Hepatocyte (in vitro differentiated cells): Measurements from ENCODE around the gene BBS9. TPM values are rescaled to one million over a fixed set of nuclear protein-coding genes. Genes with fewer than 3 reads are reported as not detected.
A peak's percentile ranks its signal among the peaks of the same experiment; 100 is the strongest.

Source experiments
- DNase-seq: peaks from one replicate; pipeline ENCODE4 v3.0.0-alpha.2; 2016; ENCODE audit warnings: low spot score
- H2AFZ ChIP-seq: fragments of 200-600 bp; sonication (generic); 2 replicates; pipeline ENCODE4 v1.6.0; 2016; ENCODE audit warnings: antibody characterized with exemption, mild to moderate bottlenecking
- H3K27ac ChIP-seq: fragments of 200-600 bp; sonication (generic); 2 replicates; pipeline ENCODE4 v1.5.1; 2016; ENCODE audit warnings: mild to moderate bottlenecking
- H3K27me3 ChIP-seq: fragments of 200-600 bp; sonication (generic); 2 replicates; pipeline ENCODE4 v1.6.1; 2016
- H3K36me3 ChIP-seq: fragments of 200-600 bp; sonication (generic); replicated peaks from 2 replicates; pipeline ENCODE4 v1.5.1; 2016; ENCODE audit warnings: low read depth; ENCODE audit not compliant: insufficient read depth
- H3K4me1 ChIP-seq: fragments of 200-600 bp; sonication (generic); 2 replicates; pipeline ENCODE4 v1.5.1; 2016; ENCODE audit warnings: mild to moderate bottlenecking, moderate library complexity; ENCODE audit not compliant: insufficient read depth
- H3K4me2 ChIP-seq: fragments of 200-600 bp; sonication (generic); 2 replicates; pipeline ENCODE4 v1.6.0; 2016
- H3K4me3 ChIP-seq: fragments of 200-600 bp; sonication (generic); 2 replicates; pipeline ENCODE4 v1.5.1; 2016; ENCODE audit warnings: mild to moderate bottlenecking
- H3K79me2 ChIP-seq: fragments of 200-600 bp; sonication (generic); 2 replicates; pipeline ENCODE4 v1.6.0; 2017; ENCODE audit warnings: mild to moderate bottlenecking
- H3K9me2 ChIP-seq: fragments of 200-600 bp; sonication (generic); replicated peaks from 2 replicates; pipeline ENCODE4 v1.6.0; 2017; ENCODE audit warnings: mild to moderate bottlenecking; ENCODE audit not compliant: insufficient read depth
- H3K9me3 ChIP-seq: fragments of 200-600 bp; sonication (generic); 2 replicates; pipeline ENCODE4 v1.5.1; 2016; ENCODE audit warnings: low read depth, mild to moderate bottlenecking
- H4K20me1 ChIP-seq: fragments of 200-600 bp; sonication (generic); 2 replicates; pipeline ENCODE4 v1.6.0; 2016; ENCODE audit warnings: mild to moderate bottlenecking; ENCODE audit not compliant: insufficient read depth, poor library complexity, severe bottlenecking
- CTCF ChIP-seq: fragments of 200-600 bp; sonication (generic); IDR thresholded peaks from 2 replicates; pipeline ENCODE4 v1.5.1; 2016; ENCODE audit warnings: antibody characterized with exemption, mild to moderate bottlenecking; ENCODE audit not compliant: poor library complexity
- EZH2 ChIP-seq: fragments of 200-600 bp; sonication (generic); IDR thresholded peaks from 2 replicates; pipeline ENCODE4 v1.6.1; 2016; ENCODE audit warnings: antibody characterized with exemption, mild to moderate bottlenecking, borderline replicate concordance
- EZH2phosphoT487 ChIP-seq: fragments of 200-600 bp; sonication (generic); IDR thresholded peaks from one replicate; pipeline ENCODE4 v1.6.1; 2018; ENCODE audit warnings: antibody characterized with exemption, mild to moderate bottlenecking, low read depth, moderate library complexity; ENCODE audit not compliant: unreplicated experiment, severe bottlenecking
- WGBS: methylation state at CpG from one replicate; pipeline ENCODE4 v1.1.6; 2016; ENCODE audit warnings: low lambda C conversion rate; ENCODE audit errors: missing lambda C conversion rate; 5-methylcytosine and 5-hydroxymethylcytosine counted together
- polyA plus RNA-seq: library from polyadenylated mRNA; unstranded; fragments of >200 nt; fragmentation: Nextera tagmentation; extraction: Ambion mirVana; gene quantifications from 2 replicates; pipeline ENCODE4 v1.2.1, GENCODE V29; 2016
- total RNA-seq: library from RNA; depleted of rRNA; stranded (reverse); fragments of >200 nt; gene quantifications from 2 replicates; pipeline ENCODE4 v1.2.3, GENCODE V29; 2014

Gene BBS9
- total and polyA plus RNA-seq, 2 experiments from 2014 or later: 10.1 to 12.3 TPM

- no peak overlapping the region for H3K4me3 ChIP-seq
- 89% methylated on average over 2 of the region's 2 CpGs for WGBS
Observed at GRCh38 chr7:33237036-33237435, 107.7 kb downstream of the BBS9 start.

GRCh38 chr7:33243319-33243881 lies 114.0 kb downstream of the BBS9 start:
- Histone ChIP-seq H4K20me1 (no peaks in the 10 kb centered on the region), H2AFZ (no peak overlapping the region), H3K9me2 (no peaks in the 10 kb centered on the region), H3K79me2 (no peaks in the 10 kb centered on the region), H3K27me3 (no peaks in the 10 kb centered on the region), H3K4me1 (peaks cover under 1% of the 10 kb centered on the region), H3K36me3 (no peaks in the 10 kb centered on the region), H3K9me3 (no peaks in the 10 kb centered on the region), H3K4me2 (no peak overlapping the region), H3K27ac (no peak overlapping the region), H3K4me3 (no peak overlapping the region)
- 47% methylated on average over 2 of the region's 2 CpGs for WGBS
- peak; percentile 55 for DNase-seq
- TF ChIP-seq EZH2: no peak
- TF ChIP-seq CTCF: peak; percentile 80

More at GRCh38 chr7:33237036-33237435, 107.7 kb downstream of the BBS9 start:
- H3K9me3 ChIP-seq: no peaks in the 10 kb centered on the region
- H3K79me2 ChIP-seq: no peaks in the 10 kb centered on the region
- DNase-seq: no peak
- no peak for TF ChIP-seq EZH2
- TF ChIP-seq CTCF: no peak
- TF ChIP-seq EZH2phosphoT487: no peak
- H3K27me3 ChIP-seq: no peaks in the 10 kb centered on the region
- H3K9me2 ChIP-seq: no peaks in the 10 kb centered on the region
- H4K20me1 ChIP-seq: no peaks in the 10 kb centered on the region
- no peak overlapping the region for H3K27ac ChIP-seq
- H3K36me3 ChIP-seq: no peaks in the 10 kb centered on the region
- H2AFZ ChIP-seq: no peak overlapping the region
- H3K4me2 ChIP-seq: no peak overlapping the region
- no peaks in the 10 kb centered on the region for H3K4me1 ChIP-seq

- TF ChIP-seq CTCF (no peak), EZH2phosphoT487 (no peak), EZH2 (no peak)
- Histone ChIP-seq H3K79me2 (no peaks in the 10 kb centered on the region), H3K4me1 (peaks cover 6% of the 10 kb centered on the region), H3K4me2 (no peak overlapping the region), H3K27ac (no peak overlapping the region), H3K4me3 (no peak overlapping the region), H2AFZ (no peak overlapping the region), H4K20me1 (no peaks in the 10 kb centered on the region), H3K36me3 (no peaks in the 10 kb centered on the region), H3K9me3 (no peaks in the 10 kb centered on the region), H3K9me2 (no peaks in the 10 kb centered on the region), H3K27me3 (no peaks in the 10 kb centered on the region)
- 77% methylated on average over 4 of the region's 4 CpGs for WGBS
- no peak for DNase-seq
Observed at GRCh38 chr7:33248671-33249070, 119.3 kb downstream of the BBS9 start.

GRCh38 chr7:33250421-33250871 lies 121.1 kb downstream of the BBS9 start:
- H3K4me3 ChIP-seq: no peak overlapping the region
- H3K27ac ChIP-seq: no peak overlapping the region
- no peaks in the 10 kb centered on the region for H3K79me2 ChIP-seq
- DNase-seq: no peak
- no peaks in the 10 kb centered on the region for H3K9me3 ChIP-seq
- peaks cover 6% of the 10 kb centered on the region for H3K4me1 ChIP-seq
- no peak overlapping the region for H3K4me2 ChIP-seq
- H3K27me3 ChIP-seq: no peaks in the 10 kb centered on the region
- H4K20me1 ChIP-seq: no peaks in the 10 kb centered on the region
- no peaks in the 10 kb centered on the region for H3K9me2 ChIP-seq
- H3K36me3 ChIP-seq: no peaks in the 10 kb centered on the region
- no peak overlapping the region for H2AFZ ChIP-seq
- no peak for TF ChIP-seq EZH2phosphoT487
- TF ChIP-seq EZH2: no peak
- no peak for TF ChIP-seq CTCF
